ENCODE data around the gene MTARC1.

MTARC1 gene

DNA sequence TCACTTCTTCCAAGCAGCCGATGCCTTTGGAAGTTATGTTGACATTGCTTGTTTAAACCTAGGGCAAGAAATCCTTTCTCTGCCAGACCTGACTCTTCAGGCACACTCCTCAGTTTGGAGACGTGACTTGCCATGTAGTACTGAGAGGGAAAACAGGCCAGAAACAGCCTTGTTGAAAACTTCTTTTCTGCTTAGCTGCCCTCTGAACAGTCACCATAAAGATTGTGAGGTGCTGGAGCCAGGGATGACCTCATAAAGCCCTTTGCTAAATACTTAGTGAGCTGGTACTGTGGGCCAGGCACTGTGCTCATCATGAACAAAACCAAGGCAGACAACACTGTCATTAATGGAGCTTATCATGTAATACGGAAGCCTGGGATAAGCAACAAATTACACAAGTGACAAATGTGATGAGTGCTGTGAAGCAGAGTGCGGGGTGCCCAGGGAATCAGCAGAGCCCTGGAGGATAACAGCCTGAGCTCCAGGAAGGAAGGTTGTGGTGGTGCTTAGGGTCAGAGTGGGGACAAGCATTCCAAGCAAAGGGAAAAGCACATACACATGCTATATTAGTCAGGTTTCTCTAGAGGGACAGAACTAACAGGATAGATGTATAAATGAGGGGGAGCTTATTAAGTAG lies 42.4 kb downstream of the MTARC1 start:
- in situ Hi-C loops (cut with MboI; ENCODE audit: low sequenced_read_pairs, unreplicated experiment) = no loop called here
- no peak for DNase-seq (ENCODE audit: low spot score)
- TF ChIP-seq CTCF (IDR thresholded peaks at IDR 0.05; ENCODE audit: borderline replicate concordance, control extremely low read depth, extremely low read depth, insufficient read depth, missing control alignments) = no peak

GRCh38 chr1:220833436-220833835 lies 46.7 kb downstream of the MTARC1 start:
- TF ChIP-seq CTCF (IDR thresholded peaks at IDR 0.05; ENCODE audit: borderline replicate concordance, control extremely low read depth, extremely low read depth, insufficient read depth, missing control alignments) = no peak
- no peak for DNase-seq (ENCODE audit: low spot score)
- in situ Hi-C loops (cut with MboI; ENCODE audit: low sequenced_read_pairs, unreplicated experiment) = no loop called here

GRCh38 chr1:220834155-220834870 lies 47.6 kb downstream of the MTARC1 start:
- in situ Hi-C loops (cut with MboI; ENCODE audit: low sequenced_read_pairs, unreplicated experiment) = no loop called here
- no peak for DNase-seq (ENCODE audit: low spot score)
- TF ChIP-seq CTCF (IDR thresholded peaks at IDR 0.05; ENCODE audit: borderline replicate concordance, control extremely low read depth, extremely low read depth, insufficient read depth, missing control alignments) = no peak

All from GM13976 (cell line).